Prostate gland (tissue), 2 donors: ENCODE data around the gene CDH24.

Experiments used
- CTCF ChIP-seq, 4 experiments: fragments of 200-600 bp in 2 of 4; fragments of 450-650 bp in 2 of 4; sonication (generic) in 2 of 4; IDR thresholded peaks; 1 replicate in 3 of 4; 2 replicates in 1 of 4; pipeline ENCODE4 v1.5.1; 2016 to 2019; ENCODE audit warnings: antibody characterized with exemption in 4 of 4, mild to moderate bottlenecking in 2 of 4, moderate library complexity in 2 of 4
- POLR2A ChIP-seq: fragments of 450-650 bp; IDR thresholded peaks from one replicate; pipeline ENCODE4 v1.6.1; 2016; ENCODE audit warnings: antibody characterized with exemption, mild to moderate bottlenecking

DNA sequence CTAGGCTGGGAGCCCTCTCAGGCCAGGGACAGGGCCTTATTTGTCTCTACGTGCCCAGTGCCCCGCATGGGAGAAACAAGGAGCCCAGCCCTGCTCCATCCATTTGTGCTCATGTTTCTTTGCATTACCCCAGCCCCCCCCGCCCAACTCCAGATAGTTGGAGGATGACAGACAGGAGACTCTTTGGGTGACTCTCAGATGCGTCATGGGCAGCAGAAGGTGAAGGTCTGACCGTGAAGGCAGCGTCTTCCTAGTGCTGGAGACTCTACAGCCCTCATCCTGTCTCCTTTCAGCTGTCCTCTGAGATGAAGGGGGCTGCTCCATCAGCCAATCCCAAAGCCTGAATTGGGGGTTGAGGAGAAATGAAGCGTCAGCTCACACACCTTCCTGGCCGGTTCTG is 15.6 kb downstream of the CDH24 start:
- TF ChIP-seq CTCF (IDR thresholded peaks at IDR 0.05): no peak
- no peak for TF ChIP-seq POLR2A
